DOHH2 (cell line): Measurements from ENCODE around the gene SIPA1L3.

Experiments
- H3F3A ChIP-seq: fragments of 200-600 bp; sonication (generic), shearing (Covaris generic); 2 replicates; pipeline ENCODE4 v1.6.0; 2016; ENCODE audit warnings: antibody characterized with exemption, mild to moderate bottlenecking; ENCODE audit not compliant: control insufficient read depth, insufficient read depth
- H3K27ac ChIP-seq: fragments of 200-600 bp; sonication (generic); 2 replicates; pipeline ENCODE4 v1.5.1; 2014; ENCODE audit warnings: low read depth, mild to moderate bottlenecking, low read length, moderate library complexity
- H3K27me3 ChIP-seq: fragments of 200-600 bp; sonication (generic); 2 replicates; pipeline ENCODE4 v1.6.1; 2014; ENCODE audit warnings: mild to moderate bottlenecking, low read length, mixed read lengths; ENCODE audit not compliant: control insufficient read depth
- H3K36me3 ChIP-seq: fragments of 200-600 bp; sonication (generic); 2 replicates; pipeline ENCODE4 v1.6.1; 2014; ENCODE audit warnings: mild to moderate bottlenecking, low read length, moderate library complexity, mixed read lengths; ENCODE audit not compliant: control insufficient read depth
- H3K4me1 ChIP-seq: fragments of 200-600 bp; sonication (generic); 2 replicates; pipeline ENCODE4 v1.6.1; 2014; ENCODE audit warnings: mild to moderate bottlenecking, low read length, mixed read lengths; ENCODE audit not compliant: control insufficient read depth
- H3K4me2 ChIP-seq: fragments of 200-600 bp; sonication (generic); 2 replicates; pipeline ENCODE4 v1.6.0; 2014; ENCODE audit warnings: mild to moderate bottlenecking, low read length, moderate library complexity
- H3K4me3 ChIP-seq: fragments of 200-600 bp; sonication (generic); 2 replicates; pipeline ENCODE4 v1.5.1; 2014; ENCODE audit warnings: mild to moderate bottlenecking, low read length, mixed read lengths
- H3K79me2 ChIP-seq: fragments of 200-600 bp; sonication (generic); 2 replicates; pipeline ENCODE4 v1.6.1; 2014; ENCODE audit warnings: mild to moderate bottlenecking, low read length, mixed read lengths; ENCODE audit not compliant: control insufficient read depth
- H3K9me2 ChIP-seq: fragments of 200-600 bp; sonication (generic); replicated peaks from 2 replicates; pipeline ENCODE4 v1.6.1; 2014; ENCODE audit warnings: mild to moderate bottlenecking, low read length, mixed read lengths; ENCODE audit not compliant: control insufficient read depth
- H3K9me3 ChIP-seq: fragments of 200-600 bp; sonication (generic); 2 replicates; pipeline ENCODE4 v1.6.1; 2014; ENCODE audit warnings: antibody characterized with exemption, low read length, mixed read lengths; ENCODE audit not compliant: control insufficient read depth, insufficient read depth
- H4K20me1 ChIP-seq: fragments of 200-600 bp; sonication (generic); 2 replicates; pipeline ENCODE4 v1.6.0; 2014; ENCODE audit warnings: low read depth, mild to moderate bottlenecking, antibody characterized with exemption, low read length, moderate library complexity; ENCODE audit not compliant: control insufficient read depth, insufficient read depth
- EZH2phosphoT487 ChIP-seq: fragments of 200-600 bp; sonication (generic); IDR thresholded peaks from 2 replicates; pipeline ENCODE4 v1.6.1; 2017; ENCODE audit warnings: borderline replicate concordance, mild to moderate bottlenecking, antibody characterized with exemption, low read length, moderate library complexity, mixed read lengths
- TF ChIP-seq, protein P1 (sequence below): fragments of 200-600 bp; sonication (generic); IDR thresholded peaks from one replicate; pipeline ENCODE4 v1.5.1; 2014; ENCODE audit warnings: antibody characterized with exemption, mild to moderate bottlenecking, low read depth, low read length; ENCODE audit not compliant: poor library complexity, severe bottlenecking

SIPA1L3 gene

DNA sequence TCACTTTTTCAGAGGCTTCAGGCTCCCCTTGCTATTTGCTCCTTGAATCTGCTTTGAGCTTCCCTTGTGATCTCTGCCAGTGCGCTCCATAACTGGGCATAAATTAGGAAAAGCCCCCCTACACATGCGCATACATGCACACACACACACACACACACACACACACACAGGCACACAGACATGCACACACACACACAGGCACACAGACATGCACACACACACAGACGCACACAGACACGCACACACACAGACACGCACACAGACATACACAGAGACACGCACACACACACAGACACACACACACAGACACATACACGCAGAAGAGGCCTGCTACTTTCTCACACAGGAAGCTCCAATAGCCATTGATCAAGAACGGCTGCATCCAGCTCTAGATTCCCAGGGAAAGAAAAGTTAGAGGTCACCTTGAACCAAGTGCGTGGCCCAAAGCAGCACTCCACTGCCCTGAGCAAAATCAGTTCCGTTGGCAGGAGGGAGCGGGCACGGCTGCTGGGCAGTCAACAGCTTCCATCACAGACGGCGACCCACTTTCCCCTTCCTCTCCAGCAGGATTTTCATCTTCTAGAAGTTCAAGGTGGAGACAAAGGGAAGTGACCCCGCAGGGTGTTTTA lies 171.4 kb downstream of the SIPA1L3 start:
- Histone ChIP-seq H3K4me3 (no peak overlapping the region), H4K20me1 (no peaks in the 10 kb centered on the region), H3K79me2 (no peaks in the 10 kb centered on the region), H3K36me3 (peaks cover 17% of the 10 kb centered on the region), H3K4me2 (no peak overlapping the region), H3K9me3 (no peaks in the 10 kb centered on the region), H3F3A (no peaks in the 10 kb centered on the region), H3K9me2 (no peaks in the 10 kb centered on the region), H3K27ac (no peak overlapping the region), H3K27me3 (no peaks in the 10 kb centered on the region), H3K4me1 (peaks cover 14% of the 10 kb centered on the region)
- TF ChIP-seq, protein P1, sequence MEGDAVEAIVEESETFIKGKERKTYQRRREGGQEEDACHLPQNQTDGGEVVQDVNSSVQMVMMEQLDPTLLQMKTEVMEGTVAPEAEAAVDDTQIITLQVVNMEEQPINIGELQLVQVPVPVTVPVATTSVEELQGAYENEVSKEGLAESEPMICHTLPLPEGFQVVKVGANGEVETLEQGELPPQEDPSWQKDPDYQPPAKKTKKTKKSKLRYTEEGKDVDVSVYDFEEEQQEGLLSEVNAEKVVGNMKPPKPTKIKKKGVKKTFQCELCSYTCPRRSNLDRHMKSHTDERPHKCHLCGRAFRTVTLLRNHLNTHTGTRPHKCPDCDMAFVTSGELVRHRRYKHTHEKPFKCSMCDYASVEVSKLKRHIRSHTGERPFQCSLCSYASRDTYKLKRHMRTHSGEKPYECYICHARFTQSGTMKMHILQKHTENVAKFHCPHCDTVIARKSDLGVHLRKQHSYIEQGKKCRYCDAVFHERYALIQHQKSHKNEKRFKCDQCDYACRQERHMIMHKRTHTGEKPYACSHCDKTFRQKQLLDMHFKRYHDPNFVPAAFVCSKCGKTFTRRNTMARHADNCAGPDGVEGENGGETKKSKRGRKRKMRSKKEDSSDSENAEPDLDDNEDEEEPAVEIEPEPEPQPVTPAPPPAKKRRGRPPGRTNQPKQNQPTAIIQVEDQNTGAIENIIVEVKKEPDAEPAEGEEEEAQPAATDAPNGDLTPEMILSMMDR = no peak
- no peak for TF ChIP-seq EZH2phosphoT487

DNA sequence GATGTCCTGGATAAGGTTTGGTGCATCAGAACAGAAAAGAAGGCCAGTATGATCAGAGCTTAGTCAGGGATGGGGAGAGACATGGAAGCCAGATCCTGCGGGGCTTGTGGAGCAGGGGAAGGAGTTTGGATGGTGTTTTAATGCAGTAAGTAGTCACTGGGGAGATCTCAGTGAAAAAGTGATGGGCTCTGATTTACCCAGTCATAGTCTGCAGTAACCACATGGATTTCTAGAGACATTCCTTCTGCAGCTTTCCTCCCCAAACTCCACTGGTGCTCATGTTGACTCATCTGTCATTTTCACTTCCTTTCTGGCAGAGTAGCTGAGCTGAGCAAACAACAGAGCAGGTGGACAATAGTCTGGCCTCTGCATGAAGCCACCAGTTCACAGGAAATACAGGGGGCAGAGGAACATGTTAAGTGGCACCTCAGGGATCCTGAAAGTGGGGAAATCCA lies 172.9 kb downstream of the SIPA1L3 start:
- Histone ChIP-seq H3K4me2 (0 out of 2 replicates have a peak overlapping the region, but pooled peaks have one; percentile 14), H3K27ac (peak overlapping the region; percentile 28)

DNA sequence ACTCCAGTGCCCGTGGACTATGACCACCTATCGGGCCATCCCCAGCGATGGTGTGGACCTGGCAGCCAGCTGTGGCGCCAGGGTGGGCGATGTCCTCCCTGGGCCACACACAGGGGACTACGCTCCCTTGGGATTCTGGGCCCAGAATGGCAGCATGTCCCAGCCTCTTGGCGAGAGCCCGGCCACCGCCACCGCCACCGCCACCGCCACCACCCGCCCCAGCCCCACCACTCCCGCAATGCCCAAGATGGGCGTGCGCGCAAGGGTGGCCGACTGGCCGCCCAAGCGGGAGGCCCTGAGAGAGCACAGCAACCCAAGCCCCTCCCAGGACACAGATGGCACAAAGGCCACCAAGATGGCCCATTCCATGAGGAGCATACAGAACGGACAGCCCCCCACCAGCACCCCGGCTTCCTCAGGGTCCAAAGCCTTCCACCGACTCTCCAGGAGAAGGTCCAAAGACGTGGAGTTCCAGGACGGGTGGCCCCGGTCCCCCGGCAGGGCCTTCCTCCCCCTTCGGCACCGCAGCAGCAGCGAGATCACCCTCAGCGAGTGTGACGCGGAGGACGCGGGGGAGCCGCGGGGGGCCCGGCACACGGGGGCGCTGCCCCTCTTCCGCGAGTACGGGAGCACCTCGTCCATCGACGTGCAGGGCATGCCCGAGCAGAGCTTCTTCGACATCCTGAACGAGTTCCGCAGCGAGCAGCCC lies 174.7 kb downstream of the SIPA1L3 start:
- H3K36me3 ChIP-seq = peaks cover 17% of the 10 kb centered on the region
- peaks cover 14% of the 10 kb centered on the region for H3K4me1 ChIP-seq
- no peaks in the 10 kb centered on the region for H4K20me1 ChIP-seq
- no peaks in the 10 kb centered on the region for H3K79me2 ChIP-seq
- TF ChIP-seq, protein P1 = no peak
- no peak for TF ChIP-seq EZH2phosphoT487
- no peaks in the 10 kb centered on the region for H3K27me3 ChIP-seq
- H3F3A ChIP-seq = no peaks in the 10 kb centered on the region
- H3K4me2 ChIP-seq = no peak overlapping the region
- no peak overlapping the region for H3K27ac ChIP-seq
- no peaks in the 10 kb centered on the region for H3K9me3 ChIP-seq
- no peaks in the 10 kb centered on the region for H3K9me2 ChIP-seq
- no peak overlapping the region for H3K4me3 ChIP-seq

More for the DNA sequence above, 172.9 kb downstream of the SIPA1L3 start:
- Histone ChIP-seq H4K20me1 (no peaks in the 10 kb centered on the region), H3K9me3 (no peaks in the 10 kb centered on the region), H3K79me2 (no peaks in the 10 kb centered on the region), H3K4me1 (peaks cover 14% of the 10 kb centered on the region), H3F3A (no peaks in the 10 kb centered on the region), H3K27me3 (no peaks in the 10 kb centered on the region), H3K36me3 (peaks cover 17% of the 10 kb centered on the region), H3K4me3 (no peak overlapping the region), H3K9me2 (no peaks in the 10 kb centered on the region)
- TF ChIP-seq, protein P1 = no peak
- no peak for TF ChIP-seq EZH2phosphoT487
